ENCODE data around the gene FOXP1.
"Not testable (repeated sequence)": the region's sequence is repeated elsewhere in the genome, so short reads cannot be mapped to it uniquely, and the experiment has no call there.

The FOXP1 gene

GRCh38 chr3:71532639-71533395, 50.7 kb downstream of the FOXP1 start:
- in situ Hi-C loops (cut with MboI; ENCODE audit: low pct_unique_long_range_greater_than_20kb, low sequenced_read_pairs, unreplicated experiment): no loop called here
- no peak for DNase-seq (ENCODE audit: low spot score)
- no peak for TF ChIP-seq CTCF (IDR thresholded peaks at IDR 0.05; ENCODE audit: extremely low read depth, insufficient read depth, missing control alignments)

GRCh38 chr3:71530903-71531530, 52.5 kb downstream of the FOXP1 start:
- in situ Hi-C loops (cut with MboI; ENCODE audit: low pct_unique_long_range_greater_than_20kb, low sequenced_read_pairs, unreplicated experiment): no loop called here
- DNase-seq (ENCODE audit: low spot score): no peak
- no peak for TF ChIP-seq CTCF (IDR thresholded peaks at IDR 0.05; ENCODE audit: extremely low read depth, insufficient read depth, missing control alignments)

- TF ChIP-seq CTCF (IDR thresholded peaks at IDR 0.05; ENCODE audit: extremely low read depth, insufficient read depth, missing control alignments): no peak
- in situ Hi-C loops (cut with MboI; ENCODE audit: low pct_unique_long_range_greater_than_20kb, low sequenced_read_pairs, unreplicated experiment): no loop called here
- DNase-seq (ENCODE audit: low spot score): no peak
These were observed 54.7 kb downstream of the FOXP1 start for GRCh38 chr3:71528816-71529215.

- in situ Hi-C loops (cut with MboI; ENCODE audit: low pct_unique_long_range_greater_than_20kb, low sequenced_read_pairs, unreplicated experiment); DNase-seq (ENCODE audit: low spot score): not testable (repeated sequence)
These were observed 57.1 kb downstream of the FOXP1 start for GRCh38 chr3:71526448-71526847.

- in situ Hi-C loops (cut with MboI; ENCODE audit: low pct_unique_long_range_greater_than_20kb, low sequenced_read_pairs, unreplicated experiment): no loop called here
- no peak for DNase-seq (ENCODE audit: low spot score)
- no peak for TF ChIP-seq CTCF (IDR thresholded peaks at IDR 0.05; ENCODE audit: extremely low read depth, insufficient read depth, missing control alignments)
These were observed 58.1 kb downstream of the FOXP1 start for GRCh38 chr3:71525391-71525790.

- in situ Hi-C loops (cut with MboI; ENCODE audit: low pct_unique_long_range_greater_than_20kb, low sequenced_read_pairs, unreplicated experiment): no loop called here
- TF ChIP-seq CTCF (IDR thresholded peaks at IDR 0.05; ENCODE audit: extremely low read depth, insufficient read depth, missing control alignments): no peak
- no peak for DNase-seq (ENCODE audit: low spot score)
These were observed 58.9 kb downstream of the FOXP1 start for GRCh38 chr3:71524672-71525071.

GRCh38 chr3:71523628-71524027, 59.9 kb downstream of the FOXP1 start:
- in situ Hi-C loops (cut with MboI; ENCODE audit: low pct_unique_long_range_greater_than_20kb, low sequenced_read_pairs, unreplicated experiment): no loop called here
- TF ChIP-seq CTCF (IDR thresholded peaks at IDR 0.05; ENCODE audit: extremely low read depth, insufficient read depth, missing control alignments): no peak
- DNase-seq (ENCODE audit: low spot score): no peak

Data from GM13977 (cell line).